Posterior cingulate gyrus (tissue), 11 donors: ENCODE measurements around the gene NXT1.
"Not testable (repeated sequence)": the region's sequence is repeated elsewhere in the genome, so short reads cannot be mapped to it uniquely, and the experiment has no call there.

ENCODE experiments used
- DNase-seq, 10 donors: peaks; one replicate each; pipeline versions ENCODE4 v3.0.0 to v3.0.0-alpha.2; 2020 to 2021; ENCODE audit warnings: mixed read lengths in 3 of 10
- intact Hi-C: fragments of 100-400 bp; cut with DNase I; formaldehyde crosslinking; loops from one replicate; pipeline ENCODE4 v1.15.1; 2023

NXT1 gene

GRCh38 chr20:23350196-23350903, at the start of gene NXT1:
NXT1 (plus strand) TSS chr20:23350791; CDS start chr20:23354042, 3,251 bp downstream.
- peak; percentile 94 to 100 (median 97) for DNase-seq
- intact Hi-C loops, result loop anchor here (1.0 kb wide), 1 partner anchor 8 kb away; no protein-coding TSS in a partner anchor

- no peak for DNase-seq
- intact Hi-C loops, result no loop called here
These were observed 49.0 kb upstream of the NXT1 start for GRCh38 chr20:23301436-23302050.

- DNase-seq, result no peak
- intact Hi-C loops, result no loop called here
These were observed 48.2 kb upstream of the NXT1 start for GRCh38 chr20:23302386-23302785.

- intact Hi-C loops, result no loop called here
- DNase-seq, result no peak
These were observed 47.8 kb upstream of the NXT1 start for GRCh38 chr20:23302801-23303200.

- no peak for DNase-seq
- intact Hi-C loops, result no loop called here
These were observed 47.1 kb upstream of the NXT1 start for GRCh38 chr20:23303325-23304102.

GRCh38 chr20:23304616-23305015, 46.0 kb upstream of the NXT1 start:
- peak in 1 of 10 donors; percentile 64 for DNase-seq
- intact Hi-C loops, result no loop called here

GRCh38 chr20:23305098-23305497, 45.5 kb upstream of the NXT1 start:
- DNase-seq, result no peak
- intact Hi-C loops, result no loop called here

GRCh38 chr20:23307393-23307792, 43.2 kb upstream of the NXT1 start:
- intact Hi-C loops, DNase-seq: not testable (repeated sequence)

GRCh38 chr20:23308024-23308423, 42.6 kb upstream of the NXT1 start:
- intact Hi-C loops, result no loop called here
- no peak for DNase-seq

GRCh38 chr20:23308908-23309307, 41.7 kb upstream of the NXT1 start:
- intact Hi-C loops, result no loop called here
- DNase-seq, result peak in 1 of 10 donors; percentile 44

GRCh38 chr20:23309781-23310180, 40.8 kb upstream of the NXT1 start:
- DNase-seq, result peak in 1 of 10 donors; percentile 52
- intact Hi-C loops, result no loop called here

- DNase-seq, result no peak
These were observed 38.6 kb upstream of the NXT1 start for GRCh38 chr20:23311947-23312506.

GRCh38 chr20:23313271-23313670, 37.3 kb upstream of the NXT1 start:
- no peak for DNase-seq
- intact Hi-C loops, result no loop called here

More at GRCh38 chr20:23311947-23312506, 38.6 kb upstream of the NXT1 start:
- intact Hi-C loops, result no loop called here

- intact Hi-C loops, result no loop called here
- no peak for DNase-seq
These were observed 35.9 kb upstream of the NXT1 start for GRCh38 chr20:23314699-23315098.

- intact Hi-C loops, result no loop called here
- peak in 1 of 10 donors; percentile 12 for DNase-seq
These were observed 35.5 kb upstream of the NXT1 start for GRCh38 chr20:23315099-23315498.

GRCh38 chr20:23316626-23317025, 34.0 kb upstream of the NXT1 start:
- intact Hi-C loops, result no loop called here
- no peak for DNase-seq

GRCh38 chr20:23317081-23317480, 33.5 kb upstream of the NXT1 start:
- peak in 1 of 10 donors; percentile 59 for DNase-seq
- intact Hi-C loops, result no loop called here

GRCh38 chr20:23318347-23318746, 32.2 kb upstream of the NXT1 start:
- DNase-seq, result peak in 1 of 10 donors; percentile 14
- intact Hi-C loops, result no loop called here

- peak in 1 of 10 donors; percentile 43 for DNase-seq
- intact Hi-C loops, result no loop called here
These were observed 30.3 kb upstream of the NXT1 start for GRCh38 chr20:23320317-23320716.

GRCh38 chr20:23325107-23325506, 25.5 kb upstream of the NXT1 start:
- intact Hi-C loops, result no loop called here

GRCh38 chr20:23326774-23327173, 23.8 kb upstream of the NXT1 start:
- intact Hi-C loops, result no loop called here
- DNase-seq, result peak in 1 of 10 donors; percentile 73

More at GRCh38 chr20:23325107-23325506, 25.5 kb upstream of the NXT1 start:
- DNase-seq, result no peak
